Stimulated activated CD4-positive, alpha-beta T cell treated with anti-CD3 and anti-CD28 coated beads, Interleukin-1b, Interleukin-23, amount 100 ng/mL, for 24 hours (primary cell): Measurements from ENCODE around the gene NUMA1.

Source experiments
- DNase-seq, 4 experiments: peaks; one replicate each; pipeline ENCODE4 v3.0.0-alpha.2; 2020; ENCODE audit warnings: low read depth in 4 of 4, low spot score in 1 of 4

The NUMA1 gene

DNA sequence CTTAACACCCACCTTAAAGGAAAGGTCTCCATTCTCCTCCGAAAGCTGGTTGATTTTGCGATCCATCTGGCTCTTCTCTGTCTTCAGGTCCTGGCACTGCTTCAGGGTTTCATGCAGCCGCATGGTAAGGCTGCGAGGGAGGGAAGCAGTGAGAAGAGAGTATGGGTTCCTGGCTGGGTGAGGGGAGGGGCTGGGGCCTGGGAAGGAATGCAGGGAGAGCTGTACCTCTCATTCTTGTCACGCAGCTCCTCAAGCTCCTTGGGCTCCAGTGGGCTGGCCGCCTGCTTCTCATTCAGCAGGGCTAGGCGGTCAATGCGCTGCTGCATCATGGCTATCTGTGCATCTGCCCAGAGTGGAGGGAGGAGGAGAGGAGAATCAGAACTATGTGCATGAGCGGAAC, 62.2 kb downstream of the NUMA1 start:
- no peak for DNase-seq

GRCh38 chr11:72015511-72016061, 64.8 kb downstream of the NUMA1 start:
- no peak for DNase-seq

DNA sequence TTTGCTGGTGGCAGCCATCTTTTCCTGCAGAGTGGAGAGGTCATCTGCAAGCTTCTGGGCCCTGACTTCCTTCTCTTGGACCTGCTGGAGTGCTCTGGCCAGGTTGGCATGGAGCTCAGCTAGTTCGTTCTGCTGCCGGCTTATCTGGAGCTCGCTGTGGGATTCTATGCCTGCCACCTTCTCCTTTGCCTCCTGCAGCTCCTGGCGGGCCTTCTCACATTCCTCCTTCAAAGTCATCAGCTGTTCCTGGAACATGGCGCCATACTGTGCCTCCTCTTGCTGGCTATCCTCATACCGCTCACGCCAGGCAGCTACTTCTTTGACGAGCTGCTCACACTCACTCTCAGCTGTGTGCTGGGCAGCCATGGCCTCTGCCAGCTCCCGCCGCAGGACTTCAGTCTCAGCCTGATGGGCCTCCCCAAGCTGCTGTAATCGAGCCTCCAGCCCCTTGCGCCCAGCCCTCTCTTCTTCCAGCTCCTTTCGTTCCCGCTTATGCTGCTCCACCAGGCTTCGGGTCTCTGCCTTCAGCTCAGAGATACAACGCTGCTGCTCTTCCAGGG, 65.5 kb downstream of the NUMA1 start:
- no peak for DNase-seq

GRCh38 chr11:72013765-72014711, 66.3 kb downstream of the NUMA1 start:
- DNase-seq, result no peak

DNA sequence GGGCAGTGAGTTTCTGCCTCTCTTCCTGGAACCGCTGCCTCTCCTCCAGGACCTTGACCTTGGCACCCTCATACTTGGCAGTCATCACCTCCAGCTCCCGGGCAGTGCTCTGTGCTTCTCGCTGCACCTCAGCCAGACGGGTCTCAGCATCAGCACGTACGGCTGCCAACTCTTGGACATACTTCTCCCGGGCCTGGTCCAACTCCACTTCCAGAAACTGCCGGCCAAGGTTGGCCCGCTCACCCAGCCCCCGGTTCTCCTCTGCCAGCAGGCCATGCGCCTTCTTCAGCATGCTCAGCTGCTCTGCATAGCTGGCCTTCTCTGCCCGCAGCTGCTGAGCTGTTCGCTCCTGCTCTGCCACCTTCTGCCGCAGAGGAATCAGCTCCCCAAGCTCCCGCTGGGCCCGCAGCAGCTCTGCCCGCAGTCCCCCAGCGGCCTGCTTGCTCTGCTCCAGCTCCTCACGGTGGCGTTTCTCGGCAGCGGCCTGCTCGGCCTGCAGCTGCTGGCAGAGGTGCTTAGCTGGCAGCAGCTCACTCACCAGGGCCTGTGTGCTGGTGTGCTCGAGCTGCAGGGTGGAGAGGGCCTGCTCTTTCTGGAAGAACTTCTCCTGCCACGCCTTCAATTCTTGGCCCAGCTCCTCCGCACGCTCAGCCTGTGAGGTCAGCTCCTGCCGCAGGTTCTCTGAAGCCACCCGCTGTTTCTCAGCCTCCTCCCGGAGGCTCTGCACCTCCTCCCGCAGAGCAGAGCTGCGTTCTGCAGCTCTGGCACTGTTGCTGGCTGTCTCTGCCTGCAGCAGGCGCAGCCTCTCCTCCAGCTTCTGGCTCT, 67.2 kb downstream of the NUMA1 start:
- DNase-seq, result no peak

DNA sequence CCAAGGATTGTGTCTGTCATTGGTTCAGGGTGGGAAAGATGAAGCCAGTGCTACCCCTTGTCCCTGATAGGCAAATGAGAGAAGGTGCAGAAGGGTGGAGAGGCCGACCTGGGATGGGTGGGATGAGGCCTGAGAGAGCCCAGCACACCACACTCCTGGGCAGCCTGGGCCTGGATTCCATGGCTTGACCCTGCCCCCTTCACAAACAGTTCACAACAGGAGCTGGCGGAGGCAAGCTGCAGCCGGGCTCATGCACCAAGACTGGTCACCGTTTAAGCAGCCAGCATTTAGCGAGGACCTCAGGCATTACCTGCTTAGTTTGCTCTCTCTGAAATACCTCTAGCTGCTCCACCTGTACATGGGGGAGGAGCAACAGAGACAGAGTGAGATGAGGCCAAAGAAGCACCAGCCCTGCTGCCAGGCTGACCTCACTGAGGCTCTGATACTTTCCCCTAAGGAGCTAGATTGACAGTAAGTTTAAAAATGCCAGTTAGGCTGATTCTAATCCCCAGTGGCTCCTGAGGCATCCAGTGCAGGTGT, 68.2 kb downstream of the NUMA1 start:
- no peak for DNase-seq

DNA sequence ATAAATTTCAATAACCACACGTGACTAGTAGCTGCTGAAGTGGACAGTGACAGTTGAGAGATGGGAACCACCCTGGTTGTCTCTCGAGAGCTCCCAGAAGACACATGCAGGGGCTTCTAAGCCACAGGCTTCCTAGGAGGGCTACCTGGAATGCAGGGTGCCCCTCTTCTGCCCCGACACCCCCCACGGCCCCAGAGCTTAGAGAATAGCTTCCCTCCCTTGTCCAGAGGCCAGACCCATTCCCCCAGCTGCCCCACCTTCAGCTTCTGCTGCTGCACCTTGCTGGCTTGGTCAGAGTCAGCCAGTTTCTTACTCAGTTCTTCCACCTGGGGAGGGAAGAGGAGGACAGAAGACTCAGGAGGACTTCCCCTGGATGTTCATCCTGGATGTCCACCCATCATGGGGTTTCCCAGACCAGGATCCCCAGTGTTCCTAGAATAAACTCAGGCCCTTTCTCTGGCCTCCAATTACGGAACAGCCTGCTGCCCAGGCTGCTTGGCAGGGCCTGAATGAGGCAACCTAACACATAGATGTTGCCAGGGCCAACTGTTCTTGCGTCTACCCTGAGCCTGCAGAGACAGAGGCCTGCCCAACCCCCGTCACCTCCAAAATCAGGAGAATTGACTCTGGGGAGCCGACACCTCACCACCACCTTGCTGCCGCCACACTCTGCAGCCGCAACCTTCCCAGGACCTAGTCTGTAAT, 69.7 kb downstream of the NUMA1 start:
- no peak for DNase-seq

GRCh38 chr11:72009156-72009555, 71.2 kb downstream of the NUMA1 start:
- DNase-seq, result no peak

GRCh38 chr11:72008728-72009127, 71.6 kb downstream of the NUMA1 start:
- no peak for DNase-seq

DNA sequence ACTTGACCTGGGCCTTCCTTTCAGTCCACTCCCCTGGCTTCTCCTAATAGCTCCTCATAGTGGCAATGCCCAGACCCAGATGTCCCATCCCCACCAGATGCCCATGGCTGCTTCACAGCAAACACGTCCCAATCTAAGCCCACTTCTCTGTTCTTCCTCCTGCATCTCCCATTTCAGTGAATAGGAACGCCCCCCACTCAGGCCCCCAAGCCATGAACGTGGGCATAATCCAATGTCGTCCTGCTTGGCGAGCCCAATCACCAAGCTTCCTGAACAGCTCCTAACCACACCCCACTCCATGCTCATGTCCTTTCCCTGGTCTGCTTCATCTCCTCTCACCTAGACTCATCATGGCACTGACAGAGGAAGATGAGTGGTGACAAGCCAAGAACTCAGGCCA, 72.8 kb downstream of the NUMA1 start:
- no peak for DNase-seq

- DNase-seq, result no peak
These were observed 73.3 kb downstream of the NUMA1 start for GRCh38 chr11:72007089-72007476.

GRCh38 chr11:72006309-72007088, 73.8 kb downstream of the NUMA1 start:
- no peak for DNase-seq

GRCh38 chr11:72005347-72006260, 74.7 kb downstream of the NUMA1 start:
- DNase-seq, result no peak

DNA sequence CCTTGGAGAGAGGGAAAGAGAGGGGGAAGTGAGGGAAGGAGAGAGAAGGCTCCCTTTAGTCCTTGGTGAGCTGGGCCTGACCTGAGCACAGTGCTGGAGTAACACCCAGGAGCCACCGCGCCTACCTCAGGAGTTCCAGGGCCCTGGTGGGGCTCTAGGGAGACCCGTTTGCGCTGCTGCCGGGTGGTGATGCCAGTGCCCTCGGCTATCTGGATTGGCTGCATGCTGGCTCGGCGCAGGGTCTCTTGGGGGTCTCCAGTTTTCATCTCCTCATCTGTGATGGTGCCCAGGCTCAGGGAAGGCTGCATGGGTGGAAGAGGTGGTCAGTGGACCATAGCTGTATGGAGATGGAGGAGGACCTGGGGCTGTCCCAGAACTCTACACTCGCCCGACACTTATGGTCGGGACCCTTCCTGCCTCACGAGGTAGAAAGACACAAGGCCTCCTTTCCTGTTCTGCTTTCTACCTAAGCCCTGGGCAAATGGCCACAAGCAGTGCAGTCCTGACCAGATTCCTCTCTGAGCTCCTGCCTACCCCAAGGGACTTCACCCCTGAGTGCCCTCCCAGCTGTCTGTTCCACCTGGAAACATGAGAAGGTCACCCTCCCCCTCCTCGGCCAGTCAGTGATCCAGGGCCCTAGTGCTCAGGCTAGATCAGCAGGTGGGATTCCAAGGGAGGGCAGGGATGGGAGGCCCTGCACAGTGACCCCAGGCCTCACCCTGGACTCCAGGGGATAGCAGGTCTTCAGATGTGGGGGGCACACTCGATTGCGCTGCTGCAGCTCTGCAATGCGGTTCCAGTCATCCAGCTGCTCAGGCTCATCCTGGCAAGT, 75.6 kb downstream of the NUMA1 start:
- no peak for DNase-seq

- no peak for DNase-seq
These were observed 76.6 kb downstream of the NUMA1 start for GRCh38 chr11:72003776-72004171.

GRCh38 chr11:72002841-72003775, 77.2 kb downstream of the NUMA1 start:
- DNase-seq, result no peak
